ENCODE measurements around the gene UBE2QL1.

The UBE2QL1 gene

DNA sequence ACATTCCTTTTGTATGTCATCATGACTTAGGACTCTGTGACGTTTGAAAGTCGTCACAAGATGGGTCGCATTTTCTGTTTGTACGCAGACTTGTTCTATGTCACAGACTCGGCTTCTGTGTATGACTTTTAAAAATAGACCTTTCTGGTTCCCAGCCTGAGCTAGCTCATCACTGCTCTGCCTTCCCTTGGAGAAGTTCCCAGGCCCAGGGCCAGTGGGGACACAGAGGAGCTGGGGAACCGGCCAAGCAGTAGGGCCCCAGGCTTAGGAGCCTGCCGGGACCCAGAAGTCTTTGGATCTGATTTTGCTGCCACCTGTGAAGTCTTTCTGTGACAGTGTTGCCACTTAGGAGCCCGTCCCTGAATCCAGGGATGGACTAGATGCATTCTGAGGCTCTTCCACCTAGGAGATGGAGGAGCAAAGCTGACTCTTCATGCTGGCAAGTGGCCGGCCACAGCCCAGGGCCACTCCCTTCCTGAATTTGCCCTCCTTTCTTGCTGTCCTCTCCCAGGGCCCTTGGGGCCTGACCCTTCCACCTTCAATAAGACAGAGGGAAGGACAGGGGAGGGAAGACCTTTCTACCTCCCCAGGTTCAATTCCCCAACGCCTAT, 18.1 kb upstream of the UBE2QL1 start:
- DNase-seq (ENCODE audit: low read depth): no peak

DNA sequence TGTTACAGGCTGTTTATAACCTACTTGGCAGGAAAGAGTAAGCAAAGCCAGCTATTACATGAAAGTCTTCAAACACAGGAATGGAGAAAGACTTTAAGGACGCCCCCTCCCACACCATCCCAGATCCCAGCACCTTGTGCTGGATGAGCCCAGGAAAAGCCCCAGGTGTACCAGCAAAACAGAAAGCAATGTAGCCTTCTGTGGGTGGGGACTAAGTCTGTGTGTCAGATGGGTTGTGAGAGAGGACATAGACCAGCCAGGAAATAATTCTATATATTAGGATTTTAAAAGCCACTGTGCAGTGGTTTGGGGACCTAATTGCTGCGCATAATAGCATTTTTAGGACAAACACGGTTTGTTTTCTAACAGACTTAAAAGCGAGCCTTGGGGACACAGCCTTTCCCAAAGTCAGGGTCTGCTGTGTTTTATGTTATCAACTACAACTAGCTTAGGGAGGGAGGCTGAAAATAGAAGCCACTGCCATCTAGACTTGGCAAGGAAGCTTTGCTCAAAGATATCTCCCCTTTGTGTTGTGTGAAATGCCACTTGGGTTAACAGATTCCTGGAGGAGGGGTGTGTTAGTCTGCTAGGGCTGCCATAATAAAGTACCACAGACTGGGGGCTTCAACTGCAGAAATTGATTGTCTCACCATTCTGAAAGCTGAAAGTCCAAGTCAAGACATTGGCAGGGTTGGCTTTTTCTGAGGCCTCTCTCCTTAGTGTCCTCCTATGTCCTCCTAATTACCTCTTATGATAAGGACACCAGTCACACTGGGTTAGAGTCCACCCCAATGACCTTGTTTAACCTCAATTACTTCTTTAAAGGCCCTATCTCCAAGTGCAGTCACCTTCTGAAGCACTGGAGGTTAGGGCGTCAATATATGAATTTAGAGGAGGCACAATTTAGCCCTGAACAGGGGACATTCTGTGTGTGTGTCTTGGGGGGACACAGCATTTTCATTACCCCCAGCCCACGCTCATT, 17.2 kb upstream of the UBE2QL1 start:
- DNase-seq (ENCODE audit: low read depth): no peak

DNA sequence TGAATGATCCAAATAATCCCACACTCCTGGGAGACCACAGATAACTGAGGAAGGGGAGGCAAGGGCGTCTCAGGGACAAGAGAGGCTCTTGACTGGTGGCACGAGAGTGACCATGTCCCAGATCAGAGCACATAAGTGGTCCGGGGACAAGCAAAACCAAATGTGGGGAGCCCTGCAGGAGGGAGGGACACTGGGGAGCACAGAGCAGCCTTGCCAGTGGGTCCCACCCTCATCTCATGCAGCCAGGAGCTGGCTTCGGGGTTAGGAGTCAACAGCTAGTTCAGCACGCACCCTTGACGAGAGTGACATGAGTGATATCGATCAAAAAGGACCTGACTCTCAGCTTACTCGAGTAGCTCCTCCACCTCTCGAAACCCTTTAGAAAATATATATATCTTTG, 16.5 kb upstream of the UBE2QL1 start:
- no peak for DNase-seq (ENCODE audit: low read depth)

DNA sequence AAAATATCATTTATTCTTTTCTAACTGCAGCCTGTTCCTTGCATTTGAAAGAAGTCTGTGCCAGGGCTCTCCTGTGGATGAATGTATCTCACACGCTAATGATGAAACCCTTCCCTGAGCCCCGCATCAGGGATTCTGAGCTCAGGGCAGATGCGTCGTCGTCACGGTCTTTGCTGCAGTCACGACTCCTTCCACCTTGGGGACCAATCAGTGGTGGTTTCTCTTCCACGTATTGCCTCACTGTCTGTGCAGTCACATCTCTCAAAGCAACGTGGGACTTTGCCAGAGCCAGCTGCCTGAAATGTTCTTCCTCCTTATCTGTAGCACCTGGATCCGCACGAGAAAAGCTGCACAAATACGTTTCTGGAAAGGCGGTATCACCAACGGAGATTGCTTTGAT, 13.9 kb upstream of the UBE2QL1 start:
- DNase-seq (ENCODE audit: low read depth): no peak

DNA sequence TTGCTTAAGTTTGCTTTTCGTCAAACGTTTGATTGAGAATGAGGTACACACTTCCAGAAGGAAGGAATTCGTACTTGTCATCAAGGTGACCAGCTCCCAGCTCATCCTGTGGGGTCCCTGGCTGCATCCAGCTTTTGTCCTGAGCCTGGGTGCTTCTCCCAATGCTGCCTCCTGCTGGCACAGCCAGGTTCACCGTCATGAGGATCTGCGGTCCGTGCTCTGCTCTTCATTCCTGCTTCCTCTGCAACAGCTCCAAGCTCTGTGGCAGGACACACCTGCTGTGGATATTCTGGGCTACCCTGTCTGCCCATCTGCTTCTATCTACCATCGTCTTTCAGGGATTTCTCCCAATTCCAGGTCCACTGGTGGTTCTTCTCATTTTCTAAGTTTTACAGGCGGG, 13.3 kb upstream of the UBE2QL1 start:
- DNase-seq (ENCODE audit: low read depth): no peak

DNA sequence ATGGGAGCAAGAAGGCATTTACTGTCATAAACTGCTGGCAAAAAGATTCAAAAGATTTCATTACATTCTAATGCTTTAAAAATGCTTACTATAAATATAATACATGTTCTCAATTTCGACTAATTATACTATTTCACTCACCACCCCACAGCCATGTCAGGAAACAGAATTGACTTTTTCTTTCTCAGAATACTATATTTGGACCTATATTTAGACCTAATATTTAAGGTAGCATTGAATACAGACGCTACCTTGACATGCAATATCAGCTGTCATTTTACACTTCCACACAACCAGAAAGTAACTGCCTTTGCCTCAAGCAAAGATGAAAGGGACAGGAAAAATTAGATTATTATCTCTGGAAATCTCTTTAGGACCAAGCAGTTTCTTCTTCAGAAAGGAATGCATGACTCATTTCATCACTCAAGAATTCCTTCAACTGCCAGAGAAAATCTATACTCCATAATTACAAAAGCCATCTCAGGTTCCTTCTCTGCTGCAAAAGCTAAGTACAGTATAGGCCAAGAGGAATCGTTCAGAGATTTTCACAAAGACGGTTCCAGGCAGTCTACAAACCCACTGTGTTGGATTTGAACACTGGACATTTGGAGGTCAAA, 11.8 kb upstream of the UBE2QL1 start:
- no peak for DNase-seq (ENCODE audit: low read depth)

DNA sequence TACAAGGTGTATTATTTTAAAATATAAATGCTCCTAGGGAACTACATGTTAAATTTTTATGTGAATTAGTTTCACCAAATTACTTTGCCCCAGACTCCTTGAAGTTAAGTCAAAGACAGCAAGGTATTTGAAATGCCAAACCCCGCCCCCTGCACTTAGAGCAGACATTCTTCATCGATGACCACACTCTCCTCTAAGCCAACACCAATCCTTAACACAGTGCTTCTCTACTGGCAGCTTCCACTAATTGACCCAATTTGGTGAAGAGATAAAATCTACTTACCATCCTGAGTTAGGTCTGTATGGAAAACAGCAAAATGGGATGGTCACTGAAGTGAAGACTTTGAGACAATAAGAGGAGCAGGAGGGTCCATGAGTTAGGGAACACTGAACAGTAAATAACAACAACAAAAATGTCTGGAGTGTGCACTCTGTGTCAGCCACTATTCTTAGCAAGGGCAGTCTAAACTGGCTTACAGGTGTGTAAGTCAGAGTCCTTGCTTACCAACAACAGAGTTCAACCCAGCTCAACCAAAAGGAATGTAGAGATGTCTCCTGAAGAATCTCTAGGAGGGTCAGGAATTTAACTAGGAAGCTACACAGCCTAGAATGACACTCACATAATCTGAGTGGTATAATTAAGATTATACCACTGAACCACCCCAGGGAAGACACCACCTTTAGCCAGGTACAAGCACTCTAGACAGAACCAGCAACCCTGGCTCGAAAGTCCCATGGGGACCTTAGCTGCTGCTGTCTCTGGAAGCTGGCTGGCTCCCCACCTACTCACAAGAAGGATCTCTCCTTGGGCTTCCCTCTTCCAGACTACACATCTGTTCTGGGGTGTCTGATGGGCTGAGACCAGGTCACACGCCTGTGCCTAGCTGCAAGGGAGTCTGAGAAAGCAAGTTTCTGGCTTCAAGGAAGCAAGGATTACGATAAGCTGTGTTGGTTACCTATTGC, 8.8 kb upstream of the UBE2QL1 start:
- DNase-seq (ENCODE audit: low read depth): no peak

DNA sequence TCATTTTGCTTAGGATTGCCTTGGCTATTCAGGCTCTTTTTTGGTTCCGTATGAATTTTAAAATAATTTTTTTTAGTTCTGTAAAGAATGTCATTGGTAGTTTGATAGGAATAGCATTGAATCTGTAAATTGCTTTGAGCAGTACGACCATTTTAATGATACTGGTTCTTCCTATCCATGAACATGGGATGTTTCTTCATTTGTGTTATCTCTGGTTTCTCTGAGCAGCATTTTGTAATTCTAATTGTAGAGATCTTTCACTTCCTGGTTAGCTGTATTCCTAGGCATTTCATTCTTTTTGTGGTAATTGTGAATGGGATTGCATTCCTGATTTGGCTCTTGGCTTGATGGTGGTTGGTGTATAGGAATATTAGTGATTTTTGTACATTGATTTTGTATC, 6.3 kb upstream of the UBE2QL1 start:
- no peak for DNase-seq (ENCODE audit: low read depth)

DNA sequence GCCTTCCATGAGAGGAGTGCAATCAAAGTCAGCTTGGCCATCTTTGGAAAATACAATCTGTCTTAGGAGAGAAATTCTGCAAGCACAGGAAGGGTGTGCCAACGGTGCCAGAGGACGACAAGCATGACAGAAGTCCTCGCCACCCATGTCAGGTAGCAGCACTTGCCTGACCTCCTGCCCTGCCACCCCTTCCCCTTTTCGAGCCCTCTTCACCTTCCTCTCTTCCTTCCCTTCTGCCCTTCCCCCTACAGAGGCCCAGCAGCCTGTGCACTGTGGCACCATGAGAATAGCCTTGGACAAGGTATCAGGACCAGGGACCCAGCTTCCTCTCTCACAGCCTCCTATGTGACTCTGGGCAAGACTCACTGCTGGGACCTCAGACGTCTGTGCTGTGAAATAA, 5.3 kb upstream of the UBE2QL1 start:
- DNase-seq (ENCODE audit: low read depth): no peak

DNA sequence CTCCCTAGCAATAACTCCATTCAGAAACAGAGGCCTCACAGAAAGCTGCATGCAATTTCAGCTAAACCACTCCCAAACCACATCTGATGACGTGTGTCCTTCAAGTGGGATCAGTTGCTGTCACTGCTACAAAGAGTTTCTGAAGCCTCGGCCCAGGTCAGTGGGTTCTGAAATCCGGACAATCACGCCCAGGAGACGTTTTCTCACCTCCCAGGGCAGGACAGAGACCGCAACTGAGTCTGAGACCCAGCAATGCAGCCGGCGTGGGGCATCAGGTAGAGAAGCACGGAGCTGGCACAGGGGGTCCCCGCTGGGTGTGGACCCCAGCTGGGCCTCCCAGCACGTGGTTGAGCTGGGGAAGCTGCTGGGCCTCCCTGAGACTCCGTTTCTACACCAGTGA, 2.6 kb upstream of the UBE2QL1 start:
- DNase-seq (ENCODE audit: low read depth): no peak

DNA sequence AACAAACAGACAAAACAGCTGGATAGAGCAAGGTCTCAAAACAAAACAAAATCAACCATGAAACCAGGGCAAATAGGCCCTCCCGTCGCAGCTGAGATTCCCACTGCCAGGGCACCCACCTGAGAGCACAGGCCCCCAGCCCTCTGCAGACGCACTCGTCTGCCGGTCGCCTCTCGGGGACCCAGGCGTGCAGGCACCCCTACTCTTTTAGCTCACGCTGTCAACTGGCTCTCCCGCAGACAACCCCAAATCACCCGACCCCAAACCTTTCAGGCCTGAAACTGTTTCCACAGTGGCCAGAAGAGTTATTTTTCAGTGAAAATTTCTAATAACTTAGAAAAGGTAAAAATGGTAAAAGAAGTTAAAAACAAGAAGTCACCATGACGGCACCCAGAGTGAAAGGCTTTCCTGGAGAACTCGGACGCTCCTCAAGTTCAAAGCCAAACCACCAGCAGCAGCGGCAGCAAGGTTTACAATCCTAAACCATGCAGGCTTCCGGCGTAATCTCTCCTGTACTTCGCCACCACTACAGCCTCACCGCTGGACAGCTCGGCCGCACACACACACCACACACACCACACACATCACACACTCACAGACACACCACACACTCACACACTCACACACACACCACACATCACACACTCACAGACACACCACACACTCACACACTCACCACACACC, 1.9 kb upstream of the UBE2QL1 start:
- no peak for DNase-seq (ENCODE audit: low read depth)

DNA sequence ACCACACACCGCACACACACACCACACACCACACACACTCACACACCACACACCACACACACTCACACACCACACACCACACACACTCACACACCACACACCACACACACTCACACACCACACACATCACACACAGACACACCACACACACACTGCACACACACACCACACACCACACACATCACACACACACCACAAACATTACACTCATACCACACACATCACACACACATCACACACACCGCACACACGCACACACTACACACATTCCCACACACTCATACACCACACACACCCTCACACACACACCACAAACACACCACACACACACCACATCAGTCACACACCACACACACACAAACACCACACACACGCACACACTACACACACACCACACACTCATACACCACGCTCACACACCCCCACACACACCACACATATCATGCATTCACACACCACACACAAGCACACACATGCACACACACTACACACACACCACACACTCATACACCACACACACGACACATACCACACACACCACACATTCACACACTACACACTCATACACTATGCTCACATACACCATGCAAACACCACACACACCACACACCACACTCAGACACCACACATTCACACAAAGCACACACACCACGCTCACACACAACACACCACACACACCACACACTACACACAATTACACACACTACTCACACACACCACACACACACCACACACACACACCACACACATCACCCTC, 1.1 kb upstream of the UBE2QL1 start:
- no peak for DNase-seq (ENCODE audit: low read depth)

DNA sequence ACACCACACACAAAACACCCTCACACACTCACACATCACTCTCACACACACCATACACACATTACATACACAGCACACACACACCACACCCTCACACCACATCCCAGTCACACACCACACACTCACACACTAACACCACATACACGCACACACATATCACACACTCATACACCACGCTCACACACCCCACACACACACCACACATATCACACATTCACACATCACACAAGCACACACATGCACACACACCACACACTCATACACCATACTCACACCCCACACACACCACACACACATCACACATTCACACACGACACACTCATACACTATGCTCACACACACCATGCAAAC, 543 bp upstream of the UBE2QL1 start:
- no peak for DNase-seq (ENCODE audit: low read depth)

DNA sequence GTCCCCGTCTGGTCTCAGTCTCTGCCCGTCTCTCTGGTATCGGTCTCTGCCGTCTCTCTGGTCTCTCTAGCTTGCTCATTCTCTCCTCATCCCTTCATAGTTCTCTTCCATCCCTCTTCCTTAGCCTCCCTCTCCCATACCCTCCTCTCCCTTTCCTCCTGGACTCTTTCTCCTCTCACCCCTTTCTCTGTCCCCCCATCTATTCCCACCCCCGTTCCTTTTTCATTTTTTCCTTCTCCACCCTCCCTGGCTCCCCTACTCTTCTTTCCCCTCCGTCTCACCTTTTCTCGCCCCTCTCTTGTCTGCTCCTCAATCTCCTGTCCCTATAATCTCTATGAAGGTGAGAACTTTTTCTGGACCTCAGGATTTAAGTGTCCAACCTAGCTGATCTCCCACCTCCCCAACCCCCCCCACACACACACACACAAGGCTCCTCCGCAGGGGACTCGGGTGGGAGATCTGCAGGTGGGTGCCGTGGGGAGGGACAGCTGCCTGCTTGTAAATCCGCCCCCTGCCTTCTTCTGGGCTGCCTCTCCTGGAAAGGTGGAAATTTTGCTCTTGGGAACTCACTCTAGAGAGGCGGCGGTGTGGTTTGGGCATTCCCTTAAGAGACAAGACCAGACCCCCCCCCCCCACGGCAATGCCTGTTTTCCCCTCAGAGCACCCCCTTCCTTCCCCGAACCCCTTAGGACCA, 953 bp downstream of the UBE2QL1 start:
- no peak for DNase-seq (ENCODE audit: low read depth)

DNA sequence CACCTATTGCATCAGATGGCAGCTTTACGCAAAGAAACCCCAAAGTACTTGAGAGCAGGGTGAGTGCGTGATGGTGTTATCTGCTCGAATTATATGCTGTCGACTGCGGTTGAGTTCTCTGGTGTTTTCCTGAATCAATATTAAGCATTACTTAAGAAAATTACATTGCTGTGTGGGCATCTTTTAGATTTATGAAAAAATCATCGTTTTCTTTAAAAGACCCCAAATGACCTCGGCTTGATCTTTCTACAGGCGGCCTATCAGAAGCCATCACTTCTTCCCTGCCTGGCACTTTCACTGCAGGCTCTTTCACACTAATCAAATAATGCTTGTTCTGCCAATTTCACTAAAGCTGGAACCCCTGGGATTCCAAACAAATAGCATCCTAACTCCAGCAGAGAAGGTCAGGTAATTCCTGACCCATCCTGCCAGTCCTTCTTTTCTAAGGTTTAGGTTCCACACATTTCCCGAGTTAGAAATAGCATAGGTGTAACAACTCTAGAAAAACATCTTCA, 1.7 kb downstream of the UBE2QL1 start:
- DNase-seq (ENCODE audit: low read depth): no peak

DNA sequence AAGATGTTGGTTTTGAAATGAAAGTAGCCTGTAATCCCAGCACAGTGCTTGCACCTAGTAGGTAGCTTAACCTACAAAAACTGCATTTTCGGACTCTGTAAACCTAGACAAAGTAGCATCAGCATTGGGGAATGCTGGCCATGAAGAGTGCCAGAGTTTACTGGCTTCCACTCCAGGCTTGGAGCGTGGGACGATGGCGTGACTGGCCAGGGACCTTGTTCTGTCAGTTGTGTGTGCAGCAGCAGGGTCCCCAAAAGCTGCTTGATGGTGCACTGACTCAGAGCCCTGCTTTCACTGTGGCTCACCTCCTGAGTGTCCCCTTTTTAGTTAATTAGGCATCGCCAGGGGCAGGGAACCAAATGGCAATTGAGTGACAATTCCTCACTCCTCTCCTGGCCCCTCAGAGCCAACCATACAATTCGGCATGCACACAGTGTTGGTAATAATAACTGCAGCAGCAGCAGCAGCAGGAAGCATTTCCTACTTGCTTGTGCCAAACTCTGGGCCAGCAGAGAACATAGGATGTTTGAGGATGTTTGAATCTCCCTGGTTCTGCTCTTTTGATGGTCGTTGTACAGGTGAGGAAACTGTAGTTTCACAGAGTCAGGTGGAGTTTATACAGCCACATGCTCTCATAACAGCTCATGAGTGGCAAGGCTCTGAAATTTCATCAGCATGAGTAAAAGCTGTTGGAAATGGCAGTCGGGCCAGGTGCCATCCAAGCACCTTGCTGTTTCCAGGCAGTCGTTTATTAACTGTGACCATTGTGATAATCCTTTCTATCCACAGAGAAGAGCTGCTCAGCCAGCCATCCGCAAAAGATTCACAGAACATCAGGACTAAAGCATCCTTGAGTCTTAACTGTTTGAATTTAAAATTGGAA, 4.2 kb downstream of the UBE2QL1 start:
- no peak for DNase-seq (ENCODE audit: low read depth)

DNA sequence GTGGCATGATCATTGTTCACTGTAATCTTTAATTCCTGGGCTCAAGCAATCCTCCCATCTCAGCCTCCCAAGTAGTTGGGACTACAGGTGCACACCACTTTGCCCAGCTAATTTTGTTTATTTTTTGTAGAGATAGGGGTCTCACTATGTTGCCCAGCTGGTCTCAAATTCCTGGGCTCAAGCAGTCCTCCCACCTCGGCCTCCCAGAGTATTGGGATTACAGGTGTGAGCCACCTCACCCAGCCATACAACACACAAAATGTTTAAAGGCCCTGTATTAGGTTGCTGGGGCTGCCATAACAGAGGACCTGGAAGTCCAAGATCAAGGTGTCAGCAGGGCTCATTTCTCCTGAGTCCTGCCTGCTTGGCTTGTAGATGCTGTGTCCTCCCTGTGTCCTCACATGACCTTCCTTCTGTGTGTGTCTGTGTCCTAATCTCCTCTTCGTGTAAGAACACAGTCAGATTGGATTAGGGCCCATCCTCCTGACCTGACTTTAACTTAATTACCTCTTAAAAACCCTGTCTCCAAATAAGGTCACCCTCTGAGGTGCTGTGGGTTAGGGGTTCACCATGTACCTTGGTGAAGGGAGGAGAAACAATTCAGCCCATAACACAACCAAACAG, 5.4 kb downstream of the UBE2QL1 start:
- DNase-seq (ENCODE audit: low read depth): no peak

DNA sequence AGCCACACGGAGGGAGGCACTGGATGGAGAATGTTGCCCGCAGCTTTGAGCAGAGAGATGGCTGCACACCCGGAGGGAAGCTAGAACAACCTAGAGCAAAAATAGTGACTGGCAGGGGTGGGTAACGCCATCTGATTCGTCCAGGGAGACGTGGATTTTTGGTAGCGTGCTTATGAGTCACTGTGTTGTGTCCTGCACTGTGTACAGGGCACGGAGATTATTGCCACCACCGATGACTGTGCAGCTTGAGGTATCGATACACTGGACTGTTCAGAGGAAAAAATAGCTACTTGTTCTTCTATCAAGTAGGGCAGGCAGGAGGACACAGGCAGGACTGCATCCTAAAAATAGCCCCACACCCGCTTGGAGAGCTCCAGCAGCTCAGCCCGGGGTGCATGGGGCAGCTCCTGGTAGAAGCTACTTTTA, 6.0 kb downstream of the UBE2QL1 start:
- no peak for DNase-seq (ENCODE audit: low read depth)
